Upper lobe of left lung (tissue), 4 donors: ENCODE data around the gene ARHGAP19.

Source experiments
- EP300 ChIP-seq, 4 donors: sonication (generic); formaldehyde crosslinking; IDR thresholded peaks; one replicate each; pipeline ENCODE4 v1.5.1; 2017; ENCODE audit warnings: antibody characterized with exemption in 4 of 4, control low read depth in 2 of 4
- POLR2A ChIP-seq, 4 donors: fragments of 450-650 bp; IDR thresholded peaks; one replicate each; pipeline ENCODE4 v1.5.1; 2016 to 2017; ENCODE audit warnings: antibody characterized with exemption in 4 of 4, mild to moderate bottlenecking in 2 of 4
- TF ChIP-seq, protein P1 (sequence below), 6 experiments: fragments of 450-650 bp in 4 of 6; fragments of 200-600 bp in 2 of 6; sonication (generic) in 2 of 6; IDR thresholded peaks; one replicate each; pipeline ENCODE4 v1.5.1; 2016 to 2019; ENCODE audit warnings: antibody characterized with exemption in 6 of 6

DNA sequence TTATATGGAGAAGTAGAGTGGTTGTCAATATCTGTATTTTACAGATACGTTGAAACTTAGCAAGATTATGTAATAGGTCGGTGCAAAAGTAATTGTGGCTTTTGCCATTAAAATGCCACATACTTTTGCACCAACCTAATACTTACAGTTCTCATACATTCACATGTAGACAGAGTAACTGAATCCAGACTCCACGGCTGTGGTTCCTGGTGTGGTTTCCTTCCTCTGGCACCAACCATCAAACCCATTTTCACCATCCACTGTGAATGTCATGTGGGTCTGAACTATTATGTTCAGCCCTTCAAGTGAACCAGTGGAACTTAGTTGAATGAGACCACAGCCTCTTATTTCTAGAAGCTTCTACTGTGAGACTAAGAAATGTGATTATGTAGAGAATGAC, 75.1 kb downstream of the ARHGAP19 start:
- TF ChIP-seq, protein P1, sequence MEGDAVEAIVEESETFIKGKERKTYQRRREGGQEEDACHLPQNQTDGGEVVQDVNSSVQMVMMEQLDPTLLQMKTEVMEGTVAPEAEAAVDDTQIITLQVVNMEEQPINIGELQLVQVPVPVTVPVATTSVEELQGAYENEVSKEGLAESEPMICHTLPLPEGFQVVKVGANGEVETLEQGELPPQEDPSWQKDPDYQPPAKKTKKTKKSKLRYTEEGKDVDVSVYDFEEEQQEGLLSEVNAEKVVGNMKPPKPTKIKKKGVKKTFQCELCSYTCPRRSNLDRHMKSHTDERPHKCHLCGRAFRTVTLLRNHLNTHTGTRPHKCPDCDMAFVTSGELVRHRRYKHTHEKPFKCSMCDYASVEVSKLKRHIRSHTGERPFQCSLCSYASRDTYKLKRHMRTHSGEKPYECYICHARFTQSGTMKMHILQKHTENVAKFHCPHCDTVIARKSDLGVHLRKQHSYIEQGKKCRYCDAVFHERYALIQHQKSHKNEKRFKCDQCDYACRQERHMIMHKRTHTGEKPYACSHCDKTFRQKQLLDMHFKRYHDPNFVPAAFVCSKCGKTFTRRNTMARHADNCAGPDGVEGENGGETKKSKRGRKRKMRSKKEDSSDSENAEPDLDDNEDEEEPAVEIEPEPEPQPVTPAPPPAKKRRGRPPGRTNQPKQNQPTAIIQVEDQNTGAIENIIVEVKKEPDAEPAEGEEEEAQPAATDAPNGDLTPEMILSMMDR (IDR thresholded peaks at IDR 0.05) = no peak
- no peak for TF ChIP-seq EP300 (IDR thresholded peaks at IDR 0.05)
- TF ChIP-seq POLR2A (IDR thresholded peaks at IDR 0.05) = no peak
